Kidney (tissue), 14 donors: ENCODE results near the gene ZFP82. TPM values are rescaled to one million over a fixed set of nuclear protein-coding genes. Genes with fewer than 3 reads are reported as not detected.

Experiments used
- DNase-seq, 5 donors: peaks; one replicate each; pipeline ENCODE4 v3.0.0-alpha.2; 2013 to 2020
- FAIRE-seq: peaks from 2 replicates; lab custom pipeline; 2012; peaks lifted over from hg19 to GRCh38; lab: Jason Lieb, UNC
- H3K27ac ChIP-seq, 2 donors: one replicate each; pipeline ENCODE4 v1.7.0; 2013; ENCODE audit warnings: low read depth in 2 of 2, low read length in 2 of 2, inconsistent platforms in 1 of 2
- H3K27me3 ChIP-seq: one replicate; pipeline ENCODE4 v1.7.1; 2013; ENCODE audit warnings: low read length, inconsistent platforms; ENCODE audit not compliant: control insufficient read depth, insufficient read depth
- H3K36me3 ChIP-seq, 3 donors: one replicate each; pipeline versions ENCODE4 v1.7.0 to v1.7.1; 2013; ENCODE audit warnings: low read length in 3 of 3, control low read depth in 1 of 3, inconsistent platforms in 1 of 3; ENCODE audit not compliant: insufficient read depth in 3 of 3, control insufficient read depth in 2 of 3
- H3K4me1 ChIP-seq, 3 donors: one replicate each; pipeline versions ENCODE4 v1.7.0 to v1.7.1; 2013; ENCODE audit warnings: low read length in 3 of 3, inconsistent platforms in 1 of 3, low read depth in 1 of 3; ENCODE audit not compliant: control insufficient read depth in 2 of 3, insufficient read depth in 2 of 3
- H3K4me3 ChIP-seq, 3 donors: one replicate each; pipeline versions ENCODE4 v1.7.0 to v1.8.1; 2013; ENCODE audit warnings: low read length in 3 of 3, control low read depth in 1 of 3, inconsistent platforms in 1 of 3
- H3K9ac ChIP-seq, 3 donors: one replicate each; pipeline versions ENCODE4 v1.7.0 to v1.7.1; 2013; ENCODE audit warnings: low read length in 3 of 3, control low read depth in 1 of 3, inconsistent platforms in 1 of 3
- H3K9me3 ChIP-seq, 3 donors: one replicate each; pipeline versions ENCODE4 v1.7.0 to v1.7.1; 2013; ENCODE audit warnings: low read length in 3 of 3, control low read depth in 1 of 3, inconsistent platforms in 1 of 3; ENCODE audit not compliant: control insufficient read depth in 2 of 3, insufficient read depth in 1 of 3
- CTCF ChIP-seq: IDR thresholded peaks from 3 replicates; pipeline ENCODE4 v1.5.1; 2012; ENCODE audit warnings: mild to moderate bottlenecking, moderate library complexity, borderline replicate concordance; ENCODE audit not compliant: insufficient read depth; ENCODE audit errors: extremely low read depth
- intact Hi-C: fragments of 100-400 bp; cut with DNase I; formaldehyde crosslinking; loops from one replicate; pipeline ENCODE4 v1.11.1; 2022
- polyA plus RNA-seq: library from polyadenylated mRNA; stranded (reverse); fragments of 350-450 nt; fragmentation: Illumina TruSeq; extraction: RNeasy Lipid Tissue Mini Kit (QIAGEN cat#74804); gene quantifications from one replicate; pipeline ENCODE4 v1.2.3, GENCODE V29; 2014; ENCODE audit warnings: low read depth, low replicate concordance; ENCODE audit not compliant: insufficient read depth
- total RNA-seq: library from RNA; stranded (reverse); fragmentation: NEBNext Ultra II Directional; extraction: Animal tissue kit (Norgen Biotek cat#: 25700); gene quantifications from one replicate; pipeline ENCODE4 v1.2.1, GENCODE V29; 2021
- donor health status: control.
- donor health status: control.
- donor health status: control.
- donor health status: control.
- donor health status: control.
- donor health status: DM: yes; HTN: yes; CAD: no.
- donor health status: Normal renal cell carcinoma (clear cell type).

The ZFP82 gene
- total and polyA plus RNA-seq, 2 donors from 2014 or later = 4.5 to 7.9 TPM

DNA sequence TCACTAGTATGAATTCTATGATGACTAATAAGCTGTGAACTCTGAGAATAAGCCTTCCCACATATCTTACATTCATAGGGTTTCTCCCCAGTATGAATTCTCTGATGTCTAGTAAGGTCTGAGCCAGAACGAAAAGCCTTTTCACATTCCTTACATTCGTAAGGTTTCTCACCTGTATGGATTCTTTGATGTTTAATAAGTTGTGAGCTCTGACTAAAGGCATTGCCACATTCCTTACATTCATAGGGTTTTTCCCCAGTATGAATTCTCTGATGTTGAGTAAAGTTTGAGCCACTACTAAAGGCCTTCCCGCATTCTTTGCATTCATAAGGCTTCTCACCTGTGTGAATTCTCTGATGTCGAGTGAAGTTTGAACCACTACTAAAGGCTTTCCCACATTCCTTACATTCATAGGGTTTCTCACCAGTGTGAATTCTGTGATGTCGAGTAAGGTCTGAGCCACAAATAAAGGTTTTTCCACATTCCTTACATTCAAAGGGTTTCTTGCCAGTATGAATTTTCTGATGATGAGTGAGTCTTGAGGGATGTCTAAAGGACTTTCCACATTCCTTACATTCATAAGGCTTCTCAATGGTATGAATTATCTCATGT lies 30.7 kb upstream of the ZFP82 start:
- DNase-seq = no peak
- Histone ChIP-seq H3K36me3 (peaks cover 12 to 22% (median 17%) of the 10 kb centered on the region in 3 donors), H3K9me3 (peaks cover 9 to 39% (median 17%) of the 10 kb centered on the region in 3 donors), H3K27me3 (no peaks in the 10 kb centered on the region), H3K9ac (no peak overlapping the region), H3K27ac (no peak overlapping the region), H3K4me1 (no peaks in the 10 kb centered on the region), H3K4me3 (peak overlapping the region in 1 of 3 donors; percentile 20)
- intact Hi-C loops = no loop called here
- FAIRE-seq = no peak
- no peak for TF ChIP-seq CTCF

DNA sequence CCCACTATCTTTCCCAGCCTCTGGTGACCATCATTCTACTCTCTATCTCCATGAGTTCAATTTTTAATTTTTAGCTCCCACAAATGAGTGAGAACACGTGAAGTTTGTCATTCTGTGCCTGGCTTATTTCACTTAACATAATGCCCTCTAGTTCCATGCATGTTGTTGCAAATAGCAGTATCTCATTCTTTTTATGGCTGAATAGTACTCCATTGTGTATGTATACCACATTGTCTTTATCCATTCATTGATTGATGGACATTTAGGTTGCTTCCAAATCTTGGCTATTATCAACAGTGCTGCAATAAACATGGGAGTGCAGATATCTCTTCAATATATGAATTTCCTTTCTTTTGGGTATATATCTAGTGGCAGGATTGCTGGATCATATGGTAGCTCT lies 22.9 kb upstream of the ZFP82 start:
- Histone ChIP-seq H3K27me3 (no peaks in the 10 kb centered on the region), H3K36me3 (no peaks in the 10 kb centered on the region), H3K4me1 (no peaks in the 10 kb centered on the region), H3K9ac (no peak overlapping the region), H3K9me3 (peaks cover 0 to 7% (median 5%) of the 10 kb centered on the region in 3 donors), H3K27ac (no peak overlapping the region), H3K4me3 (no peak overlapping the region)
- no peak for DNase-seq
- intact Hi-C loops = no loop called here
- FAIRE-seq = no peak
- TF ChIP-seq CTCF = no peak

GRCh38 chr19:36436531-36436930 lies 18.1 kb upstream of the ZFP82 start:
- no peak for TF ChIP-seq CTCF
- Histone ChIP-seq H3K4me3 (no peak overlapping the region), H3K4me1 (no peaks in the 10 kb centered on the region), H3K36me3 (no peaks in the 10 kb centered on the region), H3K9me3 (no peaks in the 10 kb centered on the region), H3K27ac (no peak overlapping the region), H3K9ac (no peak overlapping the region), H3K27me3 (no peaks in the 10 kb centered on the region)
- FAIRE-seq (no peak), DNase-seq (no peak)
- intact Hi-C loops = no loop called here

DNA sequence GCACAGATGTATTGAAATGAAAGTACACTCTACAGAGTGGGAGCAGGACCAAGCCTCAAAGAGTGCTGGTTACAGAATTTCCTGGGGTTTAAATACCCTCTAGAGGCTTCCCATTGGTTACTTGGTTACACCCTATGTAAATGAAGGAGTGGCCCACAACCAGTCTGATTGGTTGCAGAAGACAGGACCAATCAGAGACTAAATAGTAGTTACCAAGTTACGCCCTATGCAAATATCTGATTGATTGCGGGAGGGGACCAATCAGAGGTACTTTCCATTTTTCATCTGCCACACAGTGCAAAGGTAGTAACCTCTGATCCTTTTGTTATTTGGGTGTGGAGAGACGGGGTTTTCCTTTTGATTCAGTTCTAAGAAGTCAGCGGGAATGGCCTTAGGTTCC lies 5.5 kb upstream of the ZFP82 start:
- no peak overlapping the region for H3K27ac ChIP-seq
- FAIRE-seq (no peak), DNase-seq (no peak)
- H3K27me3 ChIP-seq = no peaks in the 10 kb centered on the region
- no peak overlapping the region for H3K9ac ChIP-seq
- H3K4me1 ChIP-seq = no peaks in the 10 kb centered on the region
- no peaks in the 10 kb centered on the region for H3K9me3 ChIP-seq
- no peak overlapping the region for H3K4me3 ChIP-seq
- H3K36me3 ChIP-seq = no peaks in the 10 kb centered on the region
- TF ChIP-seq CTCF = no peak
- intact Hi-C loops = no loop called here
